HEK293 (cell line): ENCODE data around the gene KRT74.

Experiments used
- CTCF ChIA-PET: fragments of 350-600 bp; formaldehyde crosslinking; extraction: SDS; loops from one replicate; lab custom pipeline; 2021; ENCODE audit warnings: antibody characterized with exemption; lab: Yijun Ruan, JAX
- POLR2A ChIA-PET: fragments of 300-600 bp; formaldehyde crosslinking; extraction: SDS; loops from one replicate; lab custom pipeline; 2020; ENCODE audit warnings: antibody characterized with exemption, inconsistent platforms; lab: Yijun Ruan, JAX
- H3K27ac ChIP-seq: fragments of 200-500 bp; sonication (Bioruptor generic); 2 replicates; pipeline ENCODE4 v1.5.1; 2014; ENCODE audit warnings: low read depth, low read length, control low read depth, inconsistent platforms; ENCODE audit errors: extremely low read depth
- H3K36me3 ChIP-seq, 2 experiments: fragments of 200-500 bp in 1 of 2; sonication (Bioruptor generic) in 1 of 2; 1 replicate in 1 of 2; 2 replicates in 1 of 2; pipeline ENCODE4 v1.5.1; 2014 to 2017; ENCODE audit warnings: inconsistent platforms in 2 of 2, low read length in 2 of 2; ENCODE audit not compliant: control insufficient read depth in 2 of 2, insufficient read depth in 1 of 2
- H3K4me1 ChIP-seq: fragments of 200-500 bp; sonication (Bioruptor generic); 2 replicates; pipeline ENCODE4 v1.5.1; 2014; ENCODE audit warnings: mild to moderate bottlenecking, low read length, inconsistent platforms; ENCODE audit not compliant: control insufficient read depth, insufficient read depth
- H3K4me3 ChIP-seq: 2 replicates; pipeline ENCODE4 v1.5.1; 2011; ENCODE audit warnings: low read depth, mild to moderate bottlenecking, control low read depth, low read length, moderate library complexity
- H3K9me3 ChIP-seq: fragments of 200-500 bp; sonication (Bioruptor generic); 2 replicates; pipeline ENCODE4 v1.5.1; 2014; ENCODE audit warnings: low read depth, low read length, inconsistent platforms; ENCODE audit not compliant: control insufficient read depth, insufficient read depth
- ATF2 ChIP-seq: fragments of 450-650 bp; formaldehyde crosslinking; IDR thresholded peaks from 2 replicates; pipeline ENCODE4 v1.5.1; 2016; ENCODE audit warnings: missing biosample characterization, missing genetic modification characterization, low read depth
- HOXD13 ChIP-seq: sonication (generic); formaldehyde crosslinking; IDR thresholded peaks from 2 replicates; pipeline ENCODE4 v1.8.0; 2022; ENCODE audit warnings: missing genetic modification reagents, borderline replicate concordance
- IKZF3 ChIP-seq: fragments of 450-650 bp; IDR thresholded peaks from 2 replicates; pipeline ENCODE4 v1.5.0; 2018; ENCODE audit warnings: missing biosample characterization, mild to moderate bottlenecking, missing genetic modification characterization, moderate library complexity
- MEIS1 ChIP-seq: sonication (generic); formaldehyde crosslinking; IDR thresholded peaks from 2 replicates; pipeline ENCODE4 v1.8.1; 2022; ENCODE audit warnings: missing genetic modification reagents, mild to moderate bottlenecking, borderline replicate concordance
- TRIM28 ChIP-seq: IDR thresholded peaks from 2 replicates; pipeline ENCODE4 v1.6.1; 2011; ENCODE audit warnings: low read length, control low read depth, borderline replicate concordance
- ZBTB7A ChIP-seq: fragments of 450-650 bp; formaldehyde crosslinking; IDR thresholded peaks from 2 replicates; pipeline ENCODE4 v1.5.1; 2016; ENCODE audit warnings: low read depth, missing biosample characterization, missing genetic modification characterization
- ZBTB8A ChIP-seq: fragments of 450-650 bp; formaldehyde crosslinking; IDR thresholded peaks from 2 replicates; pipeline ENCODE4 v1.5.1; 2016; ENCODE audit warnings: missing biosample characterization, missing genetic modification characterization
- ZFP3 ChIP-seq: fragments of 450-650 bp; formaldehyde crosslinking; IDR thresholded peaks from 2 replicates; pipeline ENCODE4 v1.5.1; 2016; ENCODE audit warnings: low read depth, missing biosample characterization, missing genetic modification characterization
- ZNF138 ChIP-seq: fragments of 450-650 bp; formaldehyde crosslinking; IDR thresholded peaks from 2 replicates; pipeline ENCODE4 v1.5.1; 2016; ENCODE audit warnings: missing biosample characterization, missing genetic modification characterization, borderline replicate concordance
- ZNF174 ChIP-seq: fragments of 450-650 bp; formaldehyde crosslinking; IDR thresholded peaks from 2 replicates; pipeline ENCODE4 v1.5.0; 2017; ENCODE audit warnings: missing biosample characterization, mild to moderate bottlenecking, missing genetic modification characterization
- ZNF175 ChIP-seq: fragments of 450-650 bp; formaldehyde crosslinking; IDR thresholded peaks from 2 replicates; pipeline ENCODE4 v1.5.1; 2016; ENCODE audit warnings: missing biosample characterization, missing genetic modification characterization
- ZNF19 ChIP-seq: fragments of 450-650 bp; formaldehyde crosslinking; IDR thresholded peaks from 2 replicates; pipeline ENCODE4; 2016; ENCODE audit warnings: missing biosample characterization, missing genetic modification characterization, low read depth
- ZNF37A ChIP-seq: fragments of 450-650 bp; IDR thresholded peaks from 2 replicates; pipeline ENCODE4 v1.5.1; 2018; ENCODE audit warnings: missing biosample characterization, missing genetic modification characterization
- ZNF398 ChIP-seq: fragments of 450-650 bp; formaldehyde crosslinking; IDR thresholded peaks from 2 replicates; pipeline ENCODE4 v1.5.1; 2017; ENCODE audit warnings: missing biosample characterization, missing genetic modification characterization
- ZNF501 ChIP-seq: fragments of 450-650 bp; formaldehyde crosslinking; IDR thresholded peaks from 2 replicates; pipeline ENCODE4 v1.5.1; 2016; ENCODE audit warnings: missing biosample characterization, missing genetic modification characterization
- ZNF510 ChIP-seq: fragments of 450-650 bp; formaldehyde crosslinking; IDR thresholded peaks from 2 replicates; pipeline ENCODE4 v1.5.1; 2018; ENCODE audit warnings: mild to moderate bottlenecking, missing genetic modification characterization, missing biosample characterization; ENCODE audit not compliant: insufficient replicate concordance
- ZNF639 ChIP-seq: fragments of 450-650 bp; formaldehyde crosslinking; IDR thresholded peaks from 2 replicates; pipeline ENCODE4 v1.5.1; 2016; ENCODE audit warnings: missing biosample characterization, missing genetic modification characterization
- ZNF658 ChIP-seq: fragments of 450-650 bp; formaldehyde crosslinking; IDR thresholded peaks from 2 replicates; pipeline ENCODE4; 2016; ENCODE audit warnings: missing biosample characterization, missing genetic modification characterization
- ZNF768 ChIP-seq: fragments of 450-650 bp; formaldehyde crosslinking; IDR thresholded peaks from 2 replicates; pipeline ENCODE4 v1.5.1; 2018; ENCODE audit warnings: missing biosample characterization, mild to moderate bottlenecking, missing genetic modification characterization
- ZNF837 ChIP-seq: fragments of 450-650 bp; formaldehyde crosslinking; IDR thresholded peaks from 2 replicates; pipeline ENCODE4 v1.5.1; 2016; ENCODE audit warnings: missing biosample characterization, missing genetic modification characterization
- ZSCAN5A ChIP-seq: fragments of 450-650 bp; formaldehyde crosslinking; IDR thresholded peaks from 2 replicates; pipeline ENCODE4 v1.5.1; 2016; ENCODE audit warnings: missing biosample characterization, missing genetic modification characterization

KRT74 gene

GRCh38 chr12:52616680-52617402 lies 43.2 kb upstream of the KRT74 start:
- Histone ChIP-seq H3K4me3 (no peak overlapping the region), H3K36me3 (no peaks in the 10 kb centered on the region), H3K9me3 (no peaks in the 10 kb centered on the region), H3K27ac (no peak overlapping the region), H3K4me1 (no peaks in the 10 kb centered on the region)
- TF ChIP-seq ZBTB7A (tag by site-specific recombination) = no peak
- TF ChIP-seq ZNF175 (tag by site-specific recombination) = no peak
- TF ChIP-seq ZFP3 (tag by site-specific recombination) = peak; percentile 76
- no peak for TF ChIP-seq ZNF510 (tag by site-specific recombination)
- POLR2A ChIA-PET = no interaction called here
- CTCF ChIA-PET = interaction anchor here (0.6 to 0.7 kb wide), 3 partner anchors 58 to 593 kb away, joined by 3 to 4 read pairs (median 4); no protein-coding TSS in a partner anchor

- Histone ChIP-seq H3K9me3 (no peaks in the 10 kb centered on the region), H3K4me1 (no peaks in the 10 kb centered on the region), H3K4me3 (no peak overlapping the region), H3K36me3 (no peaks in the 10 kb centered on the region), H3K27ac (no peak overlapping the region)
- ChIA-PET POLR2A (no interaction called here), CTCF (interaction anchor here (0.6 kb wide), 1 partner anchor 364 kb away, joined by 3 read pairs; no protein-coding TSS in a partner anchor)
- TF ChIP-seq ZNF658 (tag by site-specific recombination) (no peak), ZNF510 (tag by site-specific recombination) (no peak), MEIS1 (CRISPR knock-in tag) (no peak), ZFP3 (tag by site-specific recombination) (no peak), TRIM28 (no peak), ZNF174 (no peak), ZNF501 (tag by site-specific recombination) (no peak), ZSCAN5A (tag by site-specific recombination) (no peak), IKZF3 (no peak), ZBTB8A (tag by site-specific recombination) (no peak), ZNF837 (tag by site-specific recombination) (no peak), ZNF639 (tag by site-specific recombination) (no peak), ZNF398 (tag by site-specific recombination) (no peak), ZNF37A (tag by site-specific recombination) (no peak), HOXD13 (no peak), ZNF19 (tag by site-specific recombination) (no peak), ZNF768 (tag by site-specific recombination) (no peak), ZNF138 (tag by site-specific recombination) (no peak), ATF2 (tag by site-specific recombination) (no peak)
Measured at GRCh38 chr12:52615912-52616311, 42.3 kb upstream of the KRT74 start.
